Fibroblast of skin of left quadriceps (primary cell): ENCODE results near the gene PRDM13.
"Not testable (repeated sequence)": the region's sequence is repeated elsewhere in the genome, so short reads cannot be mapped to it uniquely, and the experiment has no call there.

Source experiments
- DNase-seq, 2 experiments: peaks; one replicate each; pipeline ENCODE4 v3.0.0-alpha.2; 2013; ENCODE audit warnings: low read depth in 2 of 2

Gene PRDM13

GRCh38 chr6:99629293-99629692 lies 22.7 kb downstream of the PRDM13 start:
- DNase-seq: no peak

- DNase-seq: no peak
These were observed 31.0 kb downstream of the PRDM13 start for GRCh38 chr6:99637629-99638028.

- not testable (repeated sequence) for DNase-seq
These were observed 31.7 kb downstream of the PRDM13 start for GRCh38 chr6:99638358-99638757.

GRCh38 chr6:99641270-99641669 lies 34.6 kb downstream of the PRDM13 start:
- no peak for DNase-seq

GRCh38 chr6:99645986-99646385 lies 39.4 kb downstream of the PRDM13 start:
- no peak for DNase-seq

- not testable (repeated sequence) for DNase-seq
These were observed 43.5 kb downstream of the PRDM13 start for GRCh38 chr6:99650091-99650571.

- DNase-seq: no peak
These were observed 53.6 kb downstream of the PRDM13 start for GRCh38 chr6:99660206-99660605.

- no peak for DNase-seq
These were observed 55.2 kb downstream of the PRDM13 start for GRCh38 chr6:99661870-99662269.

- no peak for DNase-seq
These were observed 56.0 kb downstream of the PRDM13 start for GRCh38 chr6:99662616-99663015.
